ENCODE data around the gene MORN1.

Gene MORN1

GRCh38 chr1:2394761-2395160, 3.4 kb upstream of the MORN1 start:
- H3K27me3 Mint-ChIP-seq (ENCODE audit: low read depth): no peaks in the 10 kb centered on the region
- peaks cover 15% of the 10 kb centered on the region for H3K4me1 Mint-ChIP-seq (ENCODE audit: low read depth)
- H3K9me3 Mint-ChIP-seq: no peaks in the 10 kb centered on the region
- peaks cover 47% of the 10 kb centered on the region for H3K36me3 Mint-ChIP-seq (ENCODE audit: low read depth)
- no peak overlapping the region for H3K4me3 Mint-ChIP-seq
- H3K27ac Mint-ChIP-seq: no peak overlapping the region
- DNase-seq (ENCODE audit: low spot score): no peak

DNA sequence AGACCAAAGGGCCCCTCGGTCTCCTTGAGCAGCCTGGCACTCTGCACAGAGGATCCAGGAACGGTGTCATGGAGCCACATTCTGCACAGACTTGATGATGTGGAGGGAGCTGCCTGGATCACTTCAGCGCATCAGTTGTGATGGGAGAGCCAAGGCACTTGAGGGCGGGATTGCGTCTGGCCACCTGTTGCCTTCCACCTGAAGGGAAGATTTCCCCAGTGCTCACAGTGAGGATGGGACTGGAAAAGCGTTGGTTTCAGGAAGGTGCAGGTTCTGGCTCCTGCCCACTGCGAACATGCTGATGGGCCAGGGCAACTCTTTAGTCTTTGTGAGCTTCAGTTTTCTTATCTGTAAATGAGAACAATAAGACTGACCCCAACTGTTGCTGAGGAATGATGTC, 2.9 kb upstream of the MORN1 start:
- DNase-seq (ENCODE audit: low spot score): no peak
- H3K4me3 Mint-ChIP-seq: no peak overlapping the region
- H3K36me3 Mint-ChIP-seq (ENCODE audit: low read depth): peaks cover 44% of the 10 kb centered on the region
- peaks cover 15% of the 10 kb centered on the region for H3K4me1 Mint-ChIP-seq (ENCODE audit: low read depth)
- no peaks in the 10 kb centered on the region for H3K27me3 Mint-ChIP-seq (ENCODE audit: low read depth)
- H3K27ac Mint-ChIP-seq: peak overlapping the region; percentile 41
- H3K9me3 Mint-ChIP-seq: no peaks in the 10 kb centered on the region

DNA sequence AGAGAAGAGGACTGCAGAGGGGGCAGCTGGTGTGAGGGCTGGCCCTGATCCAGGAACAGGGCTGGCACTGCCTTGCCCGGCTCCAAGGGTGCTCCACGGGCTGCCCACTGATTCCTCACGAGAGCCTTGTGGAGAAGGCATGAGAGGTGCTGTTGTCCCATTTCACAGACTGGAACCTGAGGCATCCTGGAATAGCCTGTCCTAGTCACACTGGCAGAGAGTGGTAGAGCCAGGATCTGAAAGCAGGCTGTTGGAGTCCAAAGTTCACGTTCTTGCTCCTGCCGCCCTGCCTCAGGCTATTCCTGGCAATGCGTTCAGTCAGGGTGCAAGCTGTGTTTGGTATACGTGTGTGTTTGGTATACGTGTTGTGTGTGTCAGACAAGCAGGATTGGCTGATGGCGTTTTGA, 2.1 kb upstream of the MORN1 start:
- Mint-ChIP-seq H3K4me1 (ENCODE audit: low read depth) (peaks cover 15% of the 10 kb centered on the region), H3K36me3 (ENCODE audit: low read depth) (peaks cover 38% of the 10 kb centered on the region), H3K4me3 (peak overlapping the region; percentile 86), H3K27me3 (ENCODE audit: low read depth) (no peaks in the 10 kb centered on the region), H3K27ac (peak overlapping the region; percentile 79), H3K9me3 (no peaks in the 10 kb centered on the region)
- DNase-seq (ENCODE audit: low spot score): no peak

- Mint-ChIP-seq H3K27me3 (ENCODE audit: low read depth) (no peaks in the 10 kb centered on the region), H3K36me3 (ENCODE audit: low read depth) (peaks cover 38% of the 10 kb centered on the region), H3K27ac (peak overlapping the region; percentile 79), H3K4me3 (peak overlapping the region; percentile 86), H3K4me1 (ENCODE audit: low read depth) (peaks cover 15% of the 10 kb centered on the region), H3K9me3 (no peaks in the 10 kb centered on the region)
- DNase-seq (ENCODE audit: low spot score): no peak
Observed at GRCh38 chr1:2392686-2393085, 1.3 kb upstream of the MORN1 start.

GRCh38 chr1:2391931-2392509, 666 bp upstream of the MORN1 start:
- peaks cover 15% of the 10 kb centered on the region for H3K4me1 Mint-ChIP-seq (ENCODE audit: low read depth)
- H3K9me3 Mint-ChIP-seq: no peaks in the 10 kb centered on the region
- DNase-seq (ENCODE audit: low spot score): no peak
- H3K27me3 Mint-ChIP-seq (ENCODE audit: low read depth): no peaks in the 10 kb centered on the region
- H3K4me3 Mint-ChIP-seq: peak overlapping the region; percentile 86
- peak overlapping the region; percentile 79 for H3K27ac Mint-ChIP-seq
- peaks cover 32% of the 10 kb centered on the region for H3K36me3 Mint-ChIP-seq (ENCODE audit: low read depth)

GRCh38 chr1:2389644-2390043, 1.7 kb downstream of the MORN1 start:
- Mint-ChIP-seq H3K36me3 (ENCODE audit: low read depth) (peaks cover 20% of the 10 kb centered on the region), H3K27me3 (ENCODE audit: low read depth) (no peaks in the 10 kb centered on the region), H3K27ac (no peak overlapping the region), H3K9me3 (no peaks in the 10 kb centered on the region), H3K4me1 (ENCODE audit: low read depth) (peaks cover 15% of the 10 kb centered on the region), H3K4me3 (peak overlapping the region; percentile 80)
- DNase-seq (ENCODE audit: low spot score): no peak

- peaks cover 10% of the 10 kb centered on the region for H3K36me3 Mint-ChIP-seq (ENCODE audit: low read depth)
- H3K27me3 Mint-ChIP-seq (ENCODE audit: low read depth): no peaks in the 10 kb centered on the region
- DNase-seq (ENCODE audit: low spot score): no peak
- peaks cover 14% of the 10 kb centered on the region for H3K4me1 Mint-ChIP-seq (ENCODE audit: low read depth)
- H3K4me3 Mint-ChIP-seq: no peak overlapping the region
- H3K27ac Mint-ChIP-seq: no peak overlapping the region
- H3K9me3 Mint-ChIP-seq: no peaks in the 10 kb centered on the region
Observed at GRCh38 chr1:2388004-2388913, 3.1 kb downstream of the MORN1 start.

GRCh38 chr1:2386636-2387611, 4.4 kb downstream of the MORN1 start:
- Mint-ChIP-seq H3K9me3 (no peaks in the 10 kb centered on the region), H3K27me3 (ENCODE audit: low read depth) (no peaks in the 10 kb centered on the region), H3K36me3 (ENCODE audit: low read depth) (no peaks in the 10 kb centered on the region), H3K4me3 (no peak overlapping the region), H3K4me1 (ENCODE audit: low read depth) (peaks cover 6% of the 10 kb centered on the region), H3K27ac (no peak overlapping the region)
- DNase-seq (ENCODE audit: low spot score): no peak

- no peak for DNase-seq (ENCODE audit: low spot score)
- Mint-ChIP-seq H3K27ac (no peak overlapping the region), H3K4me3 (no peak overlapping the region), H3K4me1 (ENCODE audit: low read depth) (peaks cover 6% of the 10 kb centered on the region), H3K36me3 (ENCODE audit: low read depth) (no peaks in the 10 kb centered on the region), H3K27me3 (ENCODE audit: low read depth) (no peaks in the 10 kb centered on the region), H3K9me3 (no peaks in the 10 kb centered on the region)
Observed at GRCh38 chr1:2385606-2386280, 5.6 kb downstream of the MORN1 start.

GRCh38 chr1:2384941-2385481, 6.3 kb downstream of the MORN1 start:
- H3K9me3 Mint-ChIP-seq: no peaks in the 10 kb centered on the region
- H3K36me3 Mint-ChIP-seq (ENCODE audit: low read depth): no peaks in the 10 kb centered on the region
- no peak overlapping the region for H3K4me3 Mint-ChIP-seq
- DNase-seq (ENCODE audit: low spot score): no peak
- no peaks in the 10 kb centered on the region for H3K27me3 Mint-ChIP-seq (ENCODE audit: low read depth)
- peaks cover 1% of the 10 kb centered on the region for H3K4me1 Mint-ChIP-seq (ENCODE audit: low read depth)
- no peak overlapping the region for H3K27ac Mint-ChIP-seq

GRCh38 chr1:2384130-2384860, 7.1 kb downstream of the MORN1 start:
- no peak overlapping the region for H3K27ac Mint-ChIP-seq
- H3K4me3 Mint-ChIP-seq: no peak overlapping the region
- DNase-seq (ENCODE audit: low spot score): no peak
- no peaks in the 10 kb centered on the region for H3K27me3 Mint-ChIP-seq (ENCODE audit: low read depth)
- no peaks in the 10 kb centered on the region for H3K9me3 Mint-ChIP-seq
- no peaks in the 10 kb centered on the region for H3K36me3 Mint-ChIP-seq (ENCODE audit: low read depth)
- no peaks in the 10 kb centered on the region for H3K4me1 Mint-ChIP-seq (ENCODE audit: low read depth)

DNA sequence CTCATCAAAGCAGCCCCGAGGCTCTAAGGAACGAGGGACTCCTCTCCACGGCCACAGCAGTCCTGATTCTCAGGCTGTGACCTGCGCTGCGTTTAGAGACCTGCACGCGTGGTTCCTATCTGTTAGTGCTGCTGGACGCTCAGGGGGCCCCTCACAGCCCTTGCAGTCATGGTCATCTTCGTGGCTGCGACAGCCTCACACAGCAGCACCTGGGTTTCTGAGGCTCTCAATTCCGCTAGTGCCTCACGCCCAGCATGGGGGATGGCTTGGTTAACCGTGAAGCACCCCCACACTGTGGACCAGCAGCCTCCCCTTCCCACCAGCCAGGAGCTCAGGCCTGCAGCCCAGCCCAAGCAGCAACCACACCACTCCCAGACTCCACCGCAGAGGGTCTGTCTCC, 7.8 kb downstream of the MORN1 start:
- no peaks in the 10 kb centered on the region for H3K27me3 Mint-ChIP-seq (ENCODE audit: low read depth)

More for the DNA sequence above, 7.8 kb downstream of the MORN1 start:
- H3K4me3 Mint-ChIP-seq: no peak overlapping the region
- no peak for DNase-seq (ENCODE audit: low spot score)
- no peaks in the 10 kb centered on the region for H3K36me3 Mint-ChIP-seq (ENCODE audit: low read depth)
- H3K4me1 Mint-ChIP-seq (ENCODE audit: low read depth): no peaks in the 10 kb centered on the region
- no peak overlapping the region for H3K27ac Mint-ChIP-seq
- no peaks in the 10 kb centered on the region for H3K9me3 Mint-ChIP-seq

Data from T-helper 2 cell treated with Interferon-gamma antibody and Interleukin-4, amounts not matched to agents 5 μg/mL and 100 μg/mL, for 36 hours (primary cell).